GM19467 (cell line): Measurements from ENCODE around the gene CDC42BPA.
"Not testable (repeated sequence)": the region's sequence is repeated elsewhere in the genome, so short reads cannot be mapped to it uniquely, and the experiment has no call there.

ENCODE experiments used
- ATAC-seq: cut with Tn5 transposase; IDR thresholded peaks from one replicate; pipeline ENCODE4 v1.9.1; 2021; ENCODE audit warnings: mild to moderate bottlenecking, moderate library complexity; ENCODE audit not compliant: unreplicated experiment

Gene CDC42BPA

GRCh38 chr1:227318016-227318852 is at the start of gene CDC42BPA:
Gene CDC42BPA (minus strand): TSS chr1:227318492. CDS start chr1:227317182, 1,310 bp downstream.
- ATAC-seq: no peak

- no peak for ATAC-seq
These were observed 49.7 kb upstream of the CDC42BPA start for GRCh38 chr1:227368009-227368408.

GRCh38 chr1:227365473-227366431 is 47.5 kb upstream of the CDC42BPA start:
- no peak for ATAC-seq

GRCh38 chr1:227364657-227365056 is 46.4 kb upstream of the CDC42BPA start:
- ATAC-seq: no peak

GRCh38 chr1:227363825-227364224 is 45.5 kb upstream of the CDC42BPA start:
- ATAC-seq: no peak

GRCh38 chr1:227362039-227362438 is 43.7 kb upstream of the CDC42BPA start:
- no peak for ATAC-seq

- ATAC-seq: no peak
These were observed 39.6 kb upstream of the CDC42BPA start for GRCh38 chr1:227357927-227358302.

GRCh38 chr1:227357171-227357926 is 39.1 kb upstream of the CDC42BPA start:
- ATAC-seq: no peak

GRCh38 chr1:227356620-227357146 is 38.4 kb upstream of the CDC42BPA start:
- ATAC-seq: no peak

GRCh38 chr1:227355542-227356245 is 37.4 kb upstream of the CDC42BPA start:
- no peak for ATAC-seq

GRCh38 chr1:227353186-227353585 is 34.9 kb upstream of the CDC42BPA start:
- ATAC-seq: no peak

GRCh38 chr1:227352164-227352563 is 33.9 kb upstream of the CDC42BPA start:
- not testable (repeated sequence) for ATAC-seq

GRCh38 chr1:227351443-227351842 is 33.2 kb upstream of the CDC42BPA start:
- ATAC-seq: no peak

GRCh38 chr1:227349967-227350366 is 31.7 kb upstream of the CDC42BPA start:
- no peak for ATAC-seq

- no peak for ATAC-seq
These were observed 25.6 kb upstream of the CDC42BPA start for GRCh38 chr1:227343727-227344551.

GRCh38 chr1:227343206-227343605 is 24.9 kb upstream of the CDC42BPA start:
- ATAC-seq: no peak

GRCh38 chr1:227342075-227342829 is 24.0 kb upstream of the CDC42BPA start:
- ATAC-seq: no peak

GRCh38 chr1:227336136-227336535 is 17.8 kb upstream of the CDC42BPA start:
- not testable (repeated sequence) for ATAC-seq
